NCI-H2107 treated with DMSO at 0.1 percent for 48 hours (cell line): Measurements from ENCODE around the gene EIF4EBP2.

Experiments
- DNase-seq: peaks from one replicate; lab custom pipeline; 2025; ENCODE audit not compliant: unreplicated experiment; lab: John Stamatoyannopoulos, UW

EIF4EBP2 gene

DNA sequence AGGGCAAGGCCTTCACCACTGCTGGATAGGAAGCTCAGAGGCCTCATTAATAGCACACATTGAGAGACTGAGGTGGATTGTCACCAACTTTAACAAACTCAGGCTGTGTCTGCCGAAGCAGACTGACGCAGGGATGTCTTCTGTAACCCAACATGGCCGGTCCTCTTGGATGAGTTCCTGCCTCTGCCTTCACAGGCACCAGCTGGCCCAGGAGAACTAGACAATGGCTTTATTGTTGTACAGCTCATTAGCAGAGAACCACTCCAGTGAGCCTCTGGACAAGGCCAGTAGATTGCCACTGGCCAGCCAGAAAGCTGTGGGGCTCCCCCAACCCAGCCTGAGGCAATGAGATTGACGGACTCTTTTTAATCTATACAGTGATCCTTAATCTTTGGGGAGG lies 28.2 kb downstream of the EIF4EBP2 start:
- DNase-seq = no peak

DNA sequence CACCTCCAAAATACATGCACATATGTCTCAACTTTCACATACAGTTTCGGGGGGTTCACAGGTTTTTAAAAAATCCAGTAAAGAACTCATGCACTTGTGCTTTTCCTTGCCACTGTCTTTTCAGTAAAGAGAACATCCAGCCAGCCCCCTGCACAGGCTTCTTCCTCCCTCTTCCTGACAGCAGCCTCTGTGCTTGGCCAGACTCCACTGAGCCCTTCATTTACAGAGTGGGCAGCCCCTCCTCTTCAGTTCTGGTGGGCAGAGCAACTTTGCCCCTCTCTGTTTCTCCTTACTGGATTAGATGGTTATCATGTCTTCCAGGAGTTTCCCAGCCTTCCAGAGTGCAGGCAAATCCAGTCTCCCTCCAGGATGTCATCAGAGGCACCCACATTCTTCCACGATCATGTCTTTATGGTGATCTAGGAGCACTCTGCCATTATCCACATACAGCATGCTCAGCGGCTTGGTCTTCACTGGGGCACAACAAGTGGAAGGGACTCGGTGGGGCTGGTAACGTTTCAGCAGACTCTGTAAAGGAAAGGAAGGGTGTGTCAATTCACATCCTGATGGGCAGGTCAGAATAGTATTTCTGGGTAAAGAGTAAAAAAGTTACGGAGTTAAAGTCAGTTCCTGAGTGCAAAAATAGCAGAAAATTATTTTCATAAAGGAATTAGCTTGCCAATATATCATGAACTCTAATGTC lies 28.8 kb downstream of the EIF4EBP2 start:
- no peak for DNase-seq

DNA sequence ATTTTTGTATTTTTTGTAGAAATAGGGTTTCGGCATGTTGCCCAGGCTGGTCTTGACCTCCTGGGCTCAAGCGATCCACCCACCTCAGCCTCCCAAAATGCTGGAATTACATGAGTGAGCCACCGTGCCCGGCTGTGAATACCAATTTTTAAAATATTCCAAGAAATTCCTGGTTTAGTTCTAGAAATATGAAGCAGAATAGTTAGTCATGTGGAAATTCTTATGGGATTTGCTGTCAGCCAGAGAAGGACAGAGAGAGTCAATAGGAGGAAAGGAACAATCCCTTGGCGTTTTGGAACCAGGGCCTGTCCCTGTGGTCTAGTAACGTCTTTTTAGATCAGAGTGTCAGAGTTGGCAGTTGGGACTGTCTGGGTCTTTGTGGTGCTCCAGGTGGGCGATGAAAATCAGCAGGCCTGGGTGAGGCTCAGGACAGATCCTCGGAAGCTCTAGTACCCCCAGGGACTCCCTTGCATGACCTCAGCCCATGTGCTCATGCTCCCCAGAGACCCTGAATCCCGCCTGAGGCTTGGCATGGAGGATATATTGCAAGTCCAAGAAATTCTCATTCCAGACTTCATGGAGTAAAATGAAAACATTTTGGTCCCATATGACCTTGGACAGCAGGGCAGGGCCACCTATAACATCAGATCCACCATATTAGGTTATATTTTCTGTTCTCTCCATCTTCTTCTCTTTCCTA lies 29.8 kb downstream of the EIF4EBP2 start:
- no peak for DNase-seq

DNA sequence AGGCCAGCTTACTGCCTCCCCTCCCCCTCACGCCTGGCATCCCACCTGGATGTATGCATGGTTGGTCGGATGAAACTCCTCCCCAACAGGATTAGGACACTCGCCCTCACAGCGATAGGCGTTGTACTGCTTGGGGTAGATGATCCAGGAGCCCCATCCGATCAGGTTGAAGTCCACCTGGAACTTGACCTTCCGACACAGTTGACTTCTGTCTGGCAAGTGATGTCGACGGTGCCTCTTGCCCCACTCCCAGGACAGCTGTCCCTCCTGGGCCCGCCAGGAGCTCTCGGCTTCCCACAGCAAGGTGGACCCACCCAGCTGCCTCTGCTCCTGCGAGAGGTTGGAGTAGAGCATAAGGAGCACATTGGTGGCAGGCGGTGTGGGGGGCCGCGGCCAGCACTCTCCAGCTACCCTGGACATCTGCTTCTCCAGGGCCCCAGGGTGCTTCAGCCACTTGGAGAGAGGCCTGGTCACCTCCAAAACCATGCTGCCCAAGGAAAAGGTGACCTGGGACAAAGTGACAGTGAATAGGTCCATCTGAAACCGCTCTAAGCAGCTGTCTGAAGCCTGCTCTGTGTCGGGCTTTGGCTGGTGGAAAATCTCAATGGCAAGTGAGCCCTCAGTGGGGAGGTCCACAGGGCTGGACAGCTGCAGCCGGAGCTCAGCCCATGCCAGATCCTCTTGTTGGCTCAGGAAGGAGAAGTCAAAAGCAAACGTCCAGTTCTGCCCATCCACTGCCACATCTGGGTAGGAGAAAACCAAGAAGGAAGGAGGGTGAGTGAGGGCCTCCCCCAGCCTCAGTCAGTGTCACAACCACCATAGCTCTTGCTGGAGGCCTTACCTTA lies 31.5 kb downstream of the EIF4EBP2 start:
- no peak for DNase-seq

DNA sequence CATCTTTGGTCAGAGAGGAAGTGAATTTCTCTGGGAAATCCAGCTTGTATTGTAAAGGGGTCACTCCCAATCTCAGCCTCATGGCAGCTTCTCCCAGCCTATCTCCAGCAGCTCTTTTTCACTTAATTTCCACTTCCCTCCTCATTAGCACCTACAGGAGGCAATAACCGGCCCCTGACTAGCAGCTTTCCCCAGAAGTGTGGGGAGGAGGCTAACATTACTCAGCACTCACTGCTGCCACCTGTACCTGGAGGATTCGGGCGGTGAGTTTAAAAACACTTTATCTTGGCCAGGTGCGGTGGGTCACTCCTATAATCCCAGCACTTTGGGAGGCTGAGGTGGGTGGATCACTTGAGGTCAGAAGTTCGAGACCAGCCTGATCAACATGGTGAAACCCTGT lies 33.8 kb downstream of the EIF4EBP2 start:
- no peak for DNase-seq

DNA sequence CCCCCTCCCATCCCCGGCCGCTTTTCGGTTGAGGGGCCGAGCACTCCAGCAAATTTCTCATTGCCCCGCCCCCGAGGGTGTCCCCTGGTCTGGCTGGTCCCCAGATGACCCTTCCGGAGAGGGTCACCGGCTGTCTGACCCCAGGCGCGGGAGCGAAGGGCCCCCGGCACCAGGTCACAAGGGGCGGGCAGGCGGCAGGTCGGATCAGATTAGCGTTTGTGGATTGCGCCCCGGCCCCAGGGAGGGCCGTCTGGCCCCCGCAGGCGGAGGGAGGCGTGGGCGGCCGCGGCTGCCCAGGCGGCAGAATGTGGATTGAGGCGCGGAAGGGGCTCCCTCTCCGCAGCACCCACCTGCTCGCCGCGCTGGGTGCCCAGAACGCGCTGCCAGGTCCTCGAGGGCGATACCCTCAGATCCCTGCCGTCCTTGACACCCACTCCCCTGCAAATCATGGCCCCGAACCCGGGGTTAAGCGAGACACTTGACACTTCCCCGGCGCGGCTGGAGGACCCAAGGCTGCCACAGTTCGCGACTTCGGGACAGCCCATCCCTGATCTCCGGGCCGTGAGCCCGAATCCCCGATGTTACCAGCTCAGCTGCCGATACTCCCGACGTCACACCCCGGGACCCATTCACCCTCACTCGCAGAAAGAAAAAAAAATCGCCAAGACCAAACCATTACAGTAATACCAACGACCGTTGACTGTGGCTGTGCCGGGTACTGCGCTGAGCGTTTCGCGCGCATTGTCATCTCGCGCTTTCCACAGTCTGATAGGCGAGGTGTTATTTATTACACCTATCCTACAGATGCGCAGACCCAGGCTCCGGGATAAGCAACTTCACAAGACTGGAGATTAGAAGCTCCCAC lies 36.6 kb downstream of the EIF4EBP2 start:
- DNase-seq = no peak

DNA sequence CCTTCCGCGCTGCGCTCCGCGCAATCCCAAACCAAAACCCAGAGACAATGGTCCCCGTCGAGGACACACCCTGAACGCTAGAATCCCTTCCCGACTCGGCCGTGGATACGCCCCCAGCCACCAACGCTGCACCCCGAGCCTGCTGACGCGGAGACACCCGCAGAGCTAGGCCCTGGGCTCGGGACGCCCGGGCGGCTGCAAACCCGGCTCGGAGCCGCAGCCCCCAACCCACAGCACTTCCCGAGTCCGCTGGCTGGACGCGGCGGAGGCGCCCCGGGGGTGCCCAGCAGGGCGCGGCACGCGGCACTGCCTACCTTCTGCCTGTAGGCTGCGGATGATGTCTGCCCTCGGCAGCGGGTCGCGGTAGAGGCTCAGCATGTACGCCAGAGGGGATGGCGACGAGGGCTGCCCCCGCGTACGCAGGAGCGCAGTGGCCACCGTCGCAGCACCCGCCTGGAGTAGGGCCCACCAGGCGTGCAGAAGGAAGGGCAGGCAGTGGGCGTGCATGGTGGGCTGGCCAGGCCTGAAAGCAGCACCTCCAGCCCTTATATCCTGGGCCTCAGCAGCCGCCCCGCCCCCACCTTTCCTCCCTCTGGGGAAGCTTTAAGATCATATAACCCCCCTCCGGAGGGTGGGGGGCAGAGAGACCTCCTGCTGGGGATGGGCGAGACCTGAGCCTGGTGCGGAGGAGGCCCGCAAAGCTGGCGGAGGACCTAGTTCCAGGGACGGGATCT lies 37.4 kb downstream of the EIF4EBP2 start, which contains the start of gene NODAL:
Gene NODAL, minus strand, starts transcription at position 521 of the 734 bp plus-strand sequence. Its CDS starts 14 bp downstream, at position 507.
- no peak for DNase-seq

DNA sequence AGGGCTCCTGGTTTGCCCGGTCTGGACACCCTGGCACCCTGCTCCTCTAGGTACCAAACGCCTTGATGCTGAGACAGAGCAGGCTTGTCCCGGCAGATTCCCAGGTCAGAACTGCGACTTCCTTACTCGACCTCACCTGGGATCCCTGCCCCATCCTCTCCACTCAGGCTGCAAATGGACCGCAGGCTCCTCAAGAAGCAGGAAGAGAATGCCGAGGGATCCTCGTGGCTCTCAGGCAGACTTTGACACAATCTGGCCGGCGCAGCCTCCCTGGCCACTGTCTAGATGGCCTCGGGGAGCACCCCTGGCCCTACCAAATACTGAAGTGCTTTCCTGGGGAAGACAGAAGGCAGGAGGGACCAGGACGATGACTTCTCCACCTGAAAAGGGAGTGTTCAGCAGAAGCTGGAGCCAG lies 38.0 kb downstream of the EIF4EBP2 start:
- DNase-seq = no peak

DNA sequence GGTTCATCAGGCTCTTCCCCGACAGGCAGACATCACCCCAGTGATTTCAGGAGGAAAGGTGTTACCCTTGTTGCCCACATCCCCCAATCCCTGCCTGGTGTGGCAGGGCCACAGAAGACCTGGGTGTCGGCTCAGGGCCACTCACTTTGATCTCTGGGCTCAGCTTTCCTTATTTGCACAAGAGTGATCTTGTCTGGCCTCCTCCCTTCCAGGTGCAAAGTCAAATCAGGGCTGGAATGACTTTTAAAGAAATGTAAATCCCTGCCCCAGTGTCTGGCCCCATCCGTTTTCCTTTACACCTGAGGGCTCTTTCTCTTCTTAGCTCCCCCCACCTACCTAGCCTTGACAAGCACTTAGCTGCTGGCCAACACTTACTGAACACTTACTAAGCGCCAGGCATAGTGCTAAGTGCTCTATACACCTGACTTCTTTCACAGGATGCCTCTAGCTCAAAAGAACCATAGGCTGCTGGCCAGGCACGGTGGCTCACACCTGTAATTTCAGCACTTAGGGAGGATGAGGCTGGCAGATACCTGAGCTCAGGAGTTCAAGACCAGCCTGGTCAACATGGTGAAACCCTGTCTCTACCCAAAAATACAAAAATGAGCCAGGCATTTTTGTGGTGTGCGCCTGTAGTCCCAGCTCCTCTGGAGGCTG lies 38.5 kb downstream of the EIF4EBP2 start:
- DNase-seq = no peak

DNA sequence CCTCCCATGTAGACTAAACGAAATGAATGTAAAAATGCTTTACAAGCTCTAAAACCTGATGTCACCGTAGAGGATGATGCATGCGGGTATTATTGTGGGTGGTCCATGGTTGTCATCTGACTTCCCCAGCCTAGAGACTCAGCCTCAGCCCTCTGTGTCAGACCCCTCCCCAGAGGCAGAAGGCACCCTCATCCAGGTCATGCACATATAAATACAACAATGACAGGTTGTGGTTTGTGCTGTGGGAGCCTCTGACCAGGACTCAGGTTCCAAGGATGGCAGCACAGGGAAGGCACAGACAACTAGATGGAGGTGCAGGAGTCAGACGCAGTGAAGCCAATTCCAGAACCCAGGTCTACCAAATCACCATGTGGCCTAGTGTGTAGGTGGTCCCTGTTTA lies 40.8 kb downstream of the EIF4EBP2 start:
- DNase-seq = no peak

DNA sequence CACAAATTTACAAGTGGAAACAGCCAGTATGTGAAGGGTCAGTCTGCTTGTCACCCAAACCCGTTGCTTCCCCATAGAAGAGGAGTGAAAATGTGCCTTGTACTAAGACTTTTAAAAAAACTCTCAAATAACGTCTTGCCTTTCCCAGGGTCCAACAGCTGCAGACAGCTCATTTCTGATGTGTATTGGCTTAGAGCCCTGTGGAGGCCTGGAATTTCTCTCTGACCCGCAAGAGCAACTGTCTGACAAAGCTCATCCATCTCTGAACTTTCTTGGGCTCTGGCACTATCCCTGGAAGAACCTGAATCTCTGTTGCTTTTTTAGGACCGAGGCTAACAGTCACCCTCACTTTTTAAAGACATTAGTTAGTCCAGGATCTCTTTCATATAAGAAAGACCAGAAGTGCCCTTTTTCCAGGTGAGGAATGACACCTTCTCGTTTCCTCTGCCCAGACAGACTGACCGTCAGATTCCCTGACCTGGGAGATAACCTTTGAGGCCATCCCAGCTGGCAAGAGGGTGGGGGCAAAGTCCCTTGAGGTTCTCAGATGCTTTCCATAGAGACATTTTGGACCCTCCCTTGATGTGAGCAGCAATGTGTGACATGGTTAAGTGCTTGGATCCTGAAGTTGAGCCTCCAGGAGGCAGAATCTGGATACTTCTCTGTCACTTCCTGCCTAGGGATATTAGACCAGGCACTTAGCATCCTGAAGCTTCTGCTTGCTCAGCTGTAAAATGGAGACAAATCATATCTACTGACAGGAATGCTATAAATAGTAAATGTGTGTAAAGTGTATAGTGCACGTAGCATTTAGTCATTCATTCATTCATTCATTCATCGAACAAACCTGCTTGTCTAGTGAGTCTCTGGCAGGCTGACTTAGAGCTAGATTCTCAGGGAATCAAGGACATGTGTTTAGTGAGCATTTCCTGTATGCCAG lies 42.0 kb downstream of the EIF4EBP2 start:
- no peak for DNase-seq

DNA sequence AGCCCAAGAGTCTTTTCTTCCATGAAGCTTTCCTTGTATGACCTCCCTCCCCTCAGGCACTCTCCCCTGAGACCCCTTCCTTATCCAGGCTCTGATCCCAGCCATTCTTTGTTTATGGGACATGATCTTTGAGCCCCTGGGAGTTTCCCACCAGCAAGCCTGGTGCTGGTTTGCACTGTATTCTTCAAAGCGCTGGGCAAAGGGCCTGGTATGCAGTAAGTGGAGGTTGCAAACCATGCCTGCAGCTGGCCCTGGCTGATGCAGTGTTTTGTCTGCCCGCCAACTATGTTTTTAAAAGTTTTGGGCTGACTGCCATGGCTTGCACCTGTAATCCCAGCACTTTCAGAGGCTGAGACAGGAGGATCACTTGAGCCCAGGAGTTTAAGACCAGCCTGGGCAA lies 44.3 kb downstream of the EIF4EBP2 start:
- DNase-seq = no peak

DNA sequence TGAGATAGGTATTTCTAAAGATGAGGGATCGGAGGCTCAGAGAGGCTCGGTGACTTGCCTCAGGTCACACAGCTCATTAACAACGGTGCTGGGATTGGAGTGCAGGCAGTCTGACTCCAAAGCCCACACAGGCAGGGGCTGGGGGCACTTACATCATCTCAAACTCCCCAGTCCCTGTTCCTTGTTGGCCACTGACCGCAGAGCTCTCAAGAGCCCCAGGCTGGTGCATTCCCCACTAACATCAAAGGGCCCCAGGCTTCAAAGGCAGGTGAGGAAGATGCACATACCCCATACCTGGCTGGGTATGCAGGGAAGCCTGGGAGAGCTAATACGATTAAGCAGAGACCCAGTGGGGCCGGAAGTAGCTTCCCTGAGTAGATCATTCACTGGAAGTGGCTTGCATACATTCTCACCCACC lies 51.3 kb downstream of the EIF4EBP2 start:
- no peak for DNase-seq

DNA sequence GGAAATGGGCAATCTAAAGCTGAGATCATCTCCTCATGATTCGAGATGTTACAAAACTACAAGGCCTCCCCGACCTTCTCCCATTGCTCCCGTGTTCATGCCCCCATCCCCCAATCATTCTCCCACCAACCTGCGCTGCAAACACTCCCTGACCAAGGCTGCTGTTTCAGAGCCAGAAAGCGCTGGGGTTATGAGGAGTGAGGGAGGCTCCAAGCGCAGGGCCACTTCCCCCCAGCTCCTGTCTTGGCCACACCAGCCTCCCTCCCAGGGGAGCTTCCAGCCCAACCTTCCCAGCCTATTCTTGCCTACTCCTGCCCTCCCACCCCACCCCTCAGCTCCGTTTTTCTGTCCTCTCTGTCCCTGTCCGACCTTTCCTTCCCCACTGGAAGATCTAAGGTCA lies 52.2 kb downstream of the EIF4EBP2 start:
- no peak for DNase-seq

DNA sequence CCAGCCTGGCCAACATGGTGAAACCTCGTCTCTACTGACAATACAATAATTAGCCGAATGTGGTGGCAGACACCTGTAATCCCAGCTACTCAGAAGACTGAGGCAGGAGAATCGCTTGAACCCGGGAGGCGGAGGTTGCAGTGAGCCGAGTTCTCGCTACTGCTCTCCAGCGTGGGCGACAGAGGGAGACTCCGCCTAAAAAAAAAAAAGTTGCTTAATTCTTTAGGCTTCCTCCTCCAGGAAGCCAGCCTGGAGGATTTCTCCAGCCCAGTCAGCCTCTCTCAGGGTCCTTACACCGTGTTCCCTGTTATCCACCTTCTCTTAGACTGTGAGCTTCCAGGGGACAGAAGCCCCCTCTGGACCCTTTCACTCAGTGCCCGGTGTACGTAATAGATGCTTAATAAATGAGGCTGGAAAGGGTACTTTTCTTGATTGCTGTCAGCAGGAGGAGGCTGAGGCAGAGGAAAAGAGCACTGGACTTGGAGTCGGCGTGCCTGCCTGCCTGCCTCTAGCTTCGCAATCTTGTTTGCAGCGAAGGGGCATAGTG lies 53.9 kb downstream of the EIF4EBP2 start:
- no peak for DNase-seq

DNA sequence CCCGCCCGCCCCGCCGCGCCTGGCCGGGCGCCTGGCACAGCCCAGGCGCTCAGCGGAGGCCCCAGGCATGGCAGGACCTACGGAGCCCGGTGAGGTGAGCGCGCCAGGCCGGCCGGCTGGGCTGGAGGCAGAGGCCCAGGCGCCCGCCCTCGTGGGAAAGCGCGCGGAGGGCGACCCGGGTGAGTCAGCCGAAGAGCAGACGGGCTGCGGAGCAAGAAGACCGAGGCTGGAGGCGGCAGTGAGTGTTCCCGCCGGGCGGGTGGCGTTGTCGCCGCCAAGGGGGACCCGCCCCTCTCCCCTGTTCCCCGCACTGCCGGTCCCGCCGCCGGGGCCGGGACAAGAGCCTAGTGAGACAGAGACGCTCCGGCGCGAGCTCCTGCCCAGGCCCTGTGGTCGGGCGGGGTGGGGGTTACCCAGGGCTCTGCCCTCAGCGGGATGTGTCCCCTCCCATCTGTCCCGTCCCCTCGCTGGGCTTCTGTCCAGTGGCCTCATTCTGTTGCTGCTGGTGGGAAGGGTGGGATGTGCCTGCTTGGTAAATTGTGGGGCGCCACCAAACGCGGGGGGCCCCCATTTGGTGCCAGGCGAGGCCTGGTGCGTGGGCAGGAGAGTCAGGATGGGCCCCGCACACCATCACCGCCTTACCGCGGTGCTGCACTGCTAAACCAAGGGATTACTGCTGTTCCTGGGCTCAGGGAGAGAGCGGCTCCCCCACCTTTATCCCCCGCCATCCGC lies 54.5 kb downstream of the EIF4EBP2 start:
- DNase-seq = no peak

DNA sequence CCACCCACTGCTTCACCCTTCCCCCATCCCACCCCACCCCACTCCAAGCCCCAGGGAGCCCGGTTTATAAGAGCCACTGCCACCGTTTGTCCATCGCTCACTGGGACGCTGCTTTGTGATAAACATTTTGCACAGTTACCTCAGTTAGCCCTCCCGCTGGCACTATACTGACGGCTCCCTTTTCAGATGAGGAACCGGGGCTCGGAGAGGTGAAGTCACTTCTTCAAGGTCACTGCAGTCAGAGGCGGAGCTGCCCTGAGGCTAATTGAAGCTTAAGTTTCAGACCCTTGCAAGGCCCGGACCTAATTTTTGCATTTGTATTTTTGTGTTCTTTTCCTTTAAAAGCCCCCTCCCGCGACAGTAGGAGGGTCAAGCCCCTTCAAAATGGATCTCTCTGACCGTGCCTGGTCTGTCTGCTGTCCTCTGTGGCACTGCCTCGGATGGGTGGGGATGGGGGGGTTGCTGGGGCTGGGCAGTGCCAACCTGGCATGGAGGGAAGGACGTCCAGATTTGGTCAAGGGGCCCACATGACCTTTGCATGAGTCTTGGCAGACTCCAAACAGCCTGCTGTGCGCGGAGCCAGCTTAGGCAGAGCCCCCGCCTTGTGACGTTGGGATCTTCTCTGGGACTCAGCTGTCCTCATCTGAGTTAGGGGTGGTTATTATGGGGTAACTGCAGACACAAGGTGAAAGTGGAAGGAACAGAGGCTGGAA lies 55.3 kb downstream of the EIF4EBP2 start:
- no peak for DNase-seq
